HEK293T (cell line): ENCODE measurements around the gene IFIT3.

Experiments
- ARNT ChIP-seq: fragments of 450-650 bp; IDR thresholded peaks from 2 replicates; pipeline ENCODE4 v1.6.1; 2017; ENCODE audit warnings: mild to moderate bottlenecking
- BHLHE40 ChIP-seq: fragments of 450-650 bp; IDR thresholded peaks from 2 replicates; pipeline ENCODE4 v1.6.1; 2016; ENCODE audit warnings: mild to moderate bottlenecking, moderate library complexity, borderline replicate concordance
- FOXA1 ChIP-seq: fragments of 450-650 bp; IDR thresholded peaks from 2 replicates; pipeline ENCODE4 v1.6.1; 2016; ENCODE audit warnings: mild to moderate bottlenecking
- FOXK2 ChIP-seq: fragments of 450-650 bp; IDR thresholded peaks from 2 replicates; pipeline ENCODE4 v1.6.1; 2016; ENCODE audit warnings: mild to moderate bottlenecking
- FOXM1 ChIP-seq: fragments of 450-650 bp; IDR thresholded peaks from 2 replicates; pipeline ENCODE4 v1.6.1; 2017; ENCODE audit warnings: mild to moderate bottlenecking, borderline replicate concordance
- SP1 ChIP-seq: fragments of 450-650 bp; IDR thresholded peaks from 2 replicates; pipeline ENCODE4 v1.6.1; 2017
- SUZ12 ChIP-seq: fragments of 450-650 bp; IDR thresholded peaks from 2 replicates; pipeline ENCODE4 v1.6.1; 2016; ENCODE audit warnings: mild to moderate bottlenecking
- TARDBP ChIP-seq: fragments of 450-650 bp; IDR thresholded peaks from 2 replicates; pipeline ENCODE4 v1.6.1; 2016
- TF ChIP-seq, protein P1 (sequence below): fragments of 450-650 bp; IDR thresholded peaks from 2 replicates; pipeline ENCODE4 v1.6.1; 2016

DNA sequence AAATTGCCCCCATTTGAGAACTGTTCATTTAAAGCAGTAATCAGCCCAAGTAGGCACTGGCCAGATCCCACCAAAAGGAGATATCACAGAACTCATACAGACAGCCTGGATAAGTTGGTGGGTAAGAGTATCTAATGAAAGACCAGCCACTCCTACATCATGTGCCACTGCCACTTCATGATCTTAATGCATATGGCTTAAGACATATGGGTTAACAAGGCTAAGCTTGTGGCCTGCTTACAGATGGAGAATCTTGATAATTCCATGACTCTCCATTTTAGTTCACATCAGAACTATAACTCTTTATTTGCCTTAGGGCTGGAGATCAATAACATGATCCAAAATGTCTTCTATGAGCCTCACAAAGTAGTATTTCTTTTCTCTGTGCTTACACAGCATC, 43.3 kb downstream of the IFIT3 start:
- no peak for TF ChIP-seq TARDBP
- TF ChIP-seq ARNT, result no peak
- no peak for TF ChIP-seq SP1
- no peak for TF ChIP-seq SUZ12
- no peak for TF ChIP-seq BHLHE40
- TF ChIP-seq FOXK2, result no peak
- TF ChIP-seq, protein P1, sequence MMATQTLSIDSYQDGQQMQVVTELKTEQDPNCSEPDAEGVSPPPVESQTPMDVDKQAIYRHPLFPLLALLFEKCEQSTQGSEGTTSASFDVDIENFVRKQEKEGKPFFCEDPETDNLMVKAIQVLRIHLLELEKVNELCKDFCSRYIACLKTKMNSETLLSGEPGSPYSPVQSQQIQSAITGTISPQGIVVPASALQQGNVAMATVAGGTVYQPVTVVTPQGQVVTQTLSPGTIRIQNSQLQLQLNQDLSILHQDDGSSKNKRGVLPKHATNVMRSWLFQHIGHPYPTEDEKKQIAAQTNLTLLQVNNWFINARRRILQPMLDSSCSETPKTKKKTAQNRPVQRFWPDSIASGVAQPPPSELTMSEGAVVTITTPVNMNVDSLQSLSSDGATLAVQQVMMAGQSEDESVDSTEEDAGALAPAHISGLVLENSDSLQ, result no peak
- no peak for TF ChIP-seq FOXA1
- TF ChIP-seq FOXM1, result no peak
